KBM-7 (cell line): ENCODE data around the gene MB.

Experiments
- DNase-seq: peaks from one replicate; pipeline ENCODE4 v3.0.0-alpha.2; 2015
- in situ Hi-C: fragments of 300-500 bp; cut with MboI; formaldehyde crosslinking; loops from 2 replicates; pipeline ENCODE4 v1.14.3; 2020; ENCODE audit warnings: low sequenced_read_pairs, low pct_unique_long_range_greater_than_20kb, mixed read lengths

MB gene

DNA sequence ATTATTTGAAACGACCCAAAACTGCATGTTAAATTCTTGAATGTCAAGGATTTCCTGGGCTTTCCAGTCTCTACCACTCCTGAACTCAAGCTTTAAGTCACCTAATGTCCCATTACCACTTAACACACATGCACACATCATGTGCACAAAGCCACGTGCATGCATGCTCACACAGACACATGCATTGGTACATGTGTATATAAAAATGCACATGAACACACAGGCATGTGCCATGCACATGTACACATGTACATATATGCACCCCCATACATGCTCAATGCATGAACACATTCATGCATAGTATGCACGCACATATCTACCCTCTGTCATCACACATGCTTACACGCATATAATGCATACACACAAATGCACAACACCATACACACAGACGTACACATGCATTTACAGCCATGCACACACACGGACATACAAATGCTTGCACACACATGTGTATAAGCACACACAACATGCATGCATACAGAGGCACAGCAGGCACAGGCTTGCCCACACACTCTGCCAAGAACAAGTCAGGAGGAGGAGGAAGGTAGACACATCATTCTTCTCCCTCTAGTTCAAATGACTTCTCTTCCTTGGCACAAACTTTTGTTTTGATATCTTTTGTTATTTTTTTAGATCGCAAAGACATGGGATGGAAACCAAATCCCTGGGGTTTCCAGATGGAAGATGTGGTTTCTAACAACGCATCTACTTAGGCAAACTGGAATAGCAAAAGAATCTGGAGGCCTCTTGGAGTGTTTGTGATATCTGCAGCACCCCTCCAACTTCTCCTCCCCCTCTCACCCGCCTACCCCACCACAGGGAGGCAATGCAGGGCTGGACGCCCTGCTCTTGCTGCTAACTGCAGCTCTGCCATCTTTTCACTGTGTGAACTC lies 51.9 kb downstream of the MB start:
- in situ Hi-C loops, result no loop called here
- no peak for DNase-seq

DNA sequence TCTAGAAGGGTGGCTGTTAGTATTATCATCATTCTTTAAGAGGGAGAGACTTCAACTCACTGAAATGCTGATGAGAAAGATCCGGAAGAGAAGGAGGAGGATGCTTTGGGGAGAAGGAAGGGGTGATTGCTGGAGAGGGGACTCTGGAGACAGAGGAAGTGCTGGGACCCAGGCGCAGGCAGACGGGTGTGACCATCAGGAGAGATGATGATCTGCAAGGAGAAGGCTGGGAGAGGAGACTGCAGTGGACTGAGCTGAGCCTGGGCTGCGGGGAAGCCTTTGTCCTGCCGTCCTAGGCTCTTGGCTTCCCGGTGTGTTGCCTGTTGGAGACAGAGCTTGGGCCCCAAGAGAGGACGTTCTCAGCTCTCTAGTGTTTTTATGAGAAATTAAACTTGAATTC lies 53.9 kb downstream of the MB start:
- no peak for DNase-seq
- in situ Hi-C loops, result no loop called here

DNA sequence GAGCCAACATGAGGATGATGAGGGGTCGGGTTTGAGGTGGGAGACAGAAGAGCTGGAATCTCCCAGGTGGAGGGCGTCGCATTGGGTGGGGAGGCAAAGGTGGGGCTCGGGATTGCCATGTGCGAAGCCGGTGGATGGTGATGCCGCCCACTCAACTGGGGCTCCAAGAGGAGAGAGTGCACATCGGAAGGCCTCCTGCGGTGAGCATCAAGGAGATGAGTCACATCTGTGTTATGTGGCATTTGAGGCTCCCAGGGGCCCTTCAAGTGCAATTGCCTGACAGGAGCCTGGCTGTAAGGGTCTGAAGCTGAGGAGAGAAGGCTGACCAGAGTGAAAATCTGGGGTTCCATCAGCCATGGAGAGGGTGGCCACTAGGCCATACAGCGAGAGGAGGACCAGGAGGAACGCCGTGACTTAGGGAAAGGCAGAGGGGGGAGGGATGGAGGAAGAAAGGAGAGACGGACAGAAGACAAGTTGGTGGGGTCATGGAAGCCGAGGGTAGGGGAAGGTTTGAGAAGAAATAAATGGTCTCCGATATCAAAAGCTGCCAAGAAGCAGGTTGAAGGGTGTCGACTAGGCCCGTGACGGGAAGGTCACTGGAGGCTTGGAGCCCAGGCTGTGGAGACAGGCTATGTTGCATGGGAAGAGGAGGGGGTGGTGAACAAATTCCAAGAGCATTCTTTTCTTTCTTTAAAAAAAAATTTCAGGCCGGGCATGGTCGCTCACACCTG lies 55.2 kb downstream of the MB start:
- no peak for DNase-seq
- in situ Hi-C loops, result no loop called here

DNA sequence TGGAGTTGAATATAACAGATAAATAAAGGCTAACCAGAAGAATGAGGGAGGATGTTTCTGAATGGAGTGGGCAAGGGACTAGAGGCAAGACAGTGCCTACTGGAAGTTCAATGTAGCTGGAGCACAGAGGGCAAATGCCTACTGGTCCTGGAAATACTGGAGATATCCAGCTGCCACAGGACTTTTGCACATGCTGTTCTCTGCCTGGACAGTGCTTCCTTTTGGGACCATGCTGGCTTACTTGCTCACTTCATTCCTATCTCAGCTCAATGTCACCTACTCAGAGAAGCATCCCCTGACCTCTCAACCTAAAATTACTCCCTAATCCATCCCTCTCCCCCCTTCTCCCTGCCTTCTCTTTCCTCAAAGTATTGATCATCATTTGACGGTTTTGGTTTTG lies 56.3 kb downstream of the MB start:
- in situ Hi-C loops, result no loop called here
- no peak for DNase-seq

DNA sequence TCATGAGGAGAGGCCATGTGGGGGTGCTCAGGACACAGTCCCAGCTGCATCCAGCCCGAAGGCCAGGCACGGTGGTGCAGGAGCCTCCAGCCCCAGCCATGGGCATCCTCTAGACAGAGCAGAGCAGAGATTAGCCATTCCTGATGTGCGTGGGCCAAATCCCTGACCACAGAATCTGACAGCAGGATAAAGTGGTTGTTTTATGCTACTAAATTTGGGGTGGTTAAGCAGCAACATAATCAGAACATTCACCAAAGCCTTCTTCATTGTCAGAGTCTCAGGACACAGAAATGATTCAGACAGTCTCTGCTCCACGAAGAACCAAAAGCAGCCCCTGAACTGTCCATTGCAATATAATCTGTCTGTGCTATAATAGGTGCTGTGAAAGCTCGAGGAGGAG lies 56.8 kb downstream of the MB start:
- in situ Hi-C loops, result no loop called here
- DNase-seq, result no peak

DNA sequence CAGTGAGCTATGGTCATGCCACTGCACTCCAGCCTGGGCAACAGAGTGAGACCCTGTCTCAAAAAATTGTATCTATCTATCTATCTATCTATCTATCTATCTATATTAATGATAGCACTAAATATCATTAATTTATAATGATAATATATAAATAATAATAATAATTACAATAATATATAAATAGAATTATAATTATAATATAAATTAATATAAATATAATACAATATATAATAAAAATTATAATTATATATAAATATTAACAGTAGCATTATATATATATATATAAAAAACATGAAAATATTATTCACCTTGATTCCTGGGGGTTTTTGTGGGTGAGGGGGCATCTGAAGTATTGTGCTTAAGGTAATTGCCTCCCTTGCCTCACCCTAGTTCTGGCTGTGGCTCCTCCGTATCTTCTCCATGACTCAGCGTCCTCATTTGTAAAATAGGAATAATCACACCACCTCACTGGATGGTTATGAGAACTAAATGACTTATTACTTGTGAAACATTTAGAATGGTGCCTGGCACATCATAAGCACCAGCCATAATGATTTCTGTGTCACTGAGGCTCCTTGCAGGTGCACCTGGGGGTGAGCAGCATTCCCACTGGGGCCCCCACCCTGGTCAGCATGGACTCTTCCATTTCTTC lies 57.6 kb downstream of the MB start:
- DNase-seq, result no peak
- in situ Hi-C loops, result no loop called here

DNA sequence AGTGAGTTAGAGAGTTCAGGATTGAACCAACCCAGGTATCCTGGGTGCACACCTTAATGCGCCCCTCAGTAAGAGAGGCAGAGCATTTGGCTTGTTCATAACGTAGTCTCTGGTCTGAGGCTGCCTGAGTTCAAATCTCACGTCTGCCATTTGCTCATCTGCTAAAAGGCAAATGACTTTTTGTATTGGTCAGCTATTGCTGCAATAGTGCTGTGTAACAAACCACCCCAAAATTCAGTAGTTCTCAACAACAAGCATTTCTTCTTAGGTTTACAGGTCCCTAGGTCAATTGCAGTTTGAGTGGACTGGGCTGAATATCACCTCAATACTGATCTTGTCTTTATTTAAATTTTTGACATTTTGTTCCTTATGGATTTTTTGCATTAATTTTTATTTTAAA lies 58.4 kb downstream of the MB start:
- in situ Hi-C loops, result no loop called here
- no peak for DNase-seq

DNA sequence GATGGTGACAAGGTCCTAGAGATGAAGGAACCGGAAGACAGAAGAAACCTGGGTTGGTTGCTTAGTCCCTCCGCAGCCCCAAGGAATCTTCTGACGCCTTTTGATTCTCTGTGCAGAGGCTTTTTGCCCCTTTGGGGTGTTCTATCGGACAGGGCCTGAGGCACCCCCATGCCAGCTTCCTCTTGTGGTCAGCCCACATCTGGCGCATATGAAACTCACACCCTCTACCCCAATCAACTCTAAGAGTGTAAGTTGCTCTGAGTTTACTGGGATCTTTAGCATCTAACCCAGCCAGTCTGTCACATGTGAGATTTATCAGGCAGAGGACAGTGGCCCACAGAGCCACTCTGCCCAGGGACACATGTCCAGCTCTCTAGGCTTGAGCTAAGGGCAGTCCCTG lies 59.1 kb downstream of the MB start:
- no peak for DNase-seq
- in situ Hi-C loops, result no loop called here
